Esophagus muscularis mucosa (tissue), 4 donors: Measurements from ENCODE around the gene SPNS3.

Experiments
- EP300 ChIP-seq: sonication (generic); formaldehyde crosslinking; IDR thresholded peaks from one replicate; pipeline ENCODE4 v1.6.1; 2017; ENCODE audit warnings: antibody characterized with exemption
- POLR2A ChIP-seq: fragments of 450-650 bp; IDR thresholded peaks from one replicate; pipeline ENCODE4 v1.6.1; 2017; ENCODE audit warnings: antibody characterized with exemption, moderate library complexity, mild to moderate bottlenecking, low read depth
- POLR2AphosphoS5 ChIP-seq, 2 donors: sonication (generic); formaldehyde crosslinking; IDR thresholded peaks; one replicate each; pipeline ENCODE4 v1.6.1; 2017; ENCODE audit warnings: antibody characterized with exemption in 2 of 2
- TF ChIP-seq, protein P1 (sequence below), 3 experiments: fragments of 200-600 bp in 2 of 3; fragments of 450-650 bp in 1 of 3; sonication (generic) in 2 of 3; IDR thresholded peaks; one replicate each; pipeline ENCODE4 v1.5.1; 2017 to 2019; ENCODE audit warnings: antibody characterized with exemption in 3 of 3, mild to moderate bottlenecking in 2 of 3, moderate library complexity in 1 of 3

DNA sequence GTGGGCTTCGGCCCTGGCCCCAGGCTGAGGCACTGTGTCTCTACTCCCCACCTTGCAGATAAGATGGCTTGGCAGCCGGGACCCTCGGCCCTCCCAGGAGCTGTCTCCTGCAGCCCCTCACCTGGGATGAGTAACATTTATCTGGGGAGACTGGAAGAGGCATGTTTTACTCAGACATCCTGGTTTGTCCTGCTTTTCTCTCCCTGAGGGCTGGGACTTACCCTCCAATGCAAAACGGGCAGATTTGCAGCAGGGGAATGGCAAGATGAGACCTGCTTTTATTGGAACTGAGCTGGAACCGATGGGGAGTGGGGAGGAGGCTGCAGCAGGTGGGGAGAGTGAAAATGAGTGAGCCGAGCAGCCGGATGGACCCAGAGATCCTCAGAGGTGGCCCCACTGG lies 39.9 kb upstream of the SPNS3 start:
- TF ChIP-seq POLR2A (no peak), EP300 (no peak), POLR2AphosphoS5 (IDR thresholded peaks at IDR 0.05) (no peak)
- TF ChIP-seq, protein P1, sequence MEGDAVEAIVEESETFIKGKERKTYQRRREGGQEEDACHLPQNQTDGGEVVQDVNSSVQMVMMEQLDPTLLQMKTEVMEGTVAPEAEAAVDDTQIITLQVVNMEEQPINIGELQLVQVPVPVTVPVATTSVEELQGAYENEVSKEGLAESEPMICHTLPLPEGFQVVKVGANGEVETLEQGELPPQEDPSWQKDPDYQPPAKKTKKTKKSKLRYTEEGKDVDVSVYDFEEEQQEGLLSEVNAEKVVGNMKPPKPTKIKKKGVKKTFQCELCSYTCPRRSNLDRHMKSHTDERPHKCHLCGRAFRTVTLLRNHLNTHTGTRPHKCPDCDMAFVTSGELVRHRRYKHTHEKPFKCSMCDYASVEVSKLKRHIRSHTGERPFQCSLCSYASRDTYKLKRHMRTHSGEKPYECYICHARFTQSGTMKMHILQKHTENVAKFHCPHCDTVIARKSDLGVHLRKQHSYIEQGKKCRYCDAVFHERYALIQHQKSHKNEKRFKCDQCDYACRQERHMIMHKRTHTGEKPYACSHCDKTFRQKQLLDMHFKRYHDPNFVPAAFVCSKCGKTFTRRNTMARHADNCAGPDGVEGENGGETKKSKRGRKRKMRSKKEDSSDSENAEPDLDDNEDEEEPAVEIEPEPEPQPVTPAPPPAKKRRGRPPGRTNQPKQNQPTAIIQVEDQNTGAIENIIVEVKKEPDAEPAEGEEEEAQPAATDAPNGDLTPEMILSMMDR (IDR thresholded peaks at IDR 0.05) = no peak
